ENCODE results near the gene ARL8A. TPM values are rescaled to one million over a fixed set of nuclear protein-coding genes. Genes with fewer than 3 reads are reported as not detected.
A peak's percentile ranks its signal among the peaks of the same experiment; 100 is the strongest.

Gene ARL8A
- total RNA-seq, 2 experiments from 2014 or later = 39.7 to 42.0 TPM

DNA sequence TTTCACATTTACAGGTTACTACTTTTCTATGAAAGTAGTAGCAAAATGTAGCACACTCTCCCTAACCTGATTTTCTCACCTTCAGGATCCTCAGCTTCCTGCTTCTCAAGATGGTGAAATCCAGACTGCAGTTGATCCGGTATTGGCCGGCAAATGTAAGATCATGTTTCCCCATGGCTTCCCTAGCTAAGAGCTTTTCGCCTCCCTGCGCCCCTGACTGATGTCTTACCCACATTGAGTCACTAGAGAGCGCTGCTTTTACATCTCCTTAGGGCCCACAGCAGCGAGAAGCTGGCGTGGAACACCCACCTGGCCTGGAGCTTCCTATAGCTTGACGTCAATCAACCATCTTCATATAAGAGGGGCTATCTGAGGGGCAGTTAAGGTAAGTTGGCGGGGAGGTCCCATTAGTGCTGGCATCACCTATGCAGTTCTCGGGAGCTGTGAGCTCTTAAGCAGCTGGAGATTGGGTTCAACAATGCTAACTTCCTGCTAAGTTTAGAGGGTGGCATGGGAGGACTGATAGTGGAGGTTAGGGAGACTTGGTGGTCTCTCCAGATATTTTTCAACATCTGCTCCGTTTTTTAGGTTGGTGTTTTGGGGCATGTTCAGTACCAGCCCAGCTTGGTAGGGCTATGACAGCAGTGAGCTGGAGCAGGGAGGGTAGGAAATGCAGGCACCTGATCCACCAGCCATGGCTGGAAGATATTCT, 10.4 kb upstream of the ARL8A start:
- DNase-seq (peak; percentile 74), ATAC-seq (peak; percentile 54)
- peaks cover 55% of the 10 kb centered on the region for H3K4me1 Mint-ChIP-seq (ENCODE audit: low read depth)
- peaks cover 78% of the 10 kb centered on the region for H3K36me3 Mint-ChIP-seq (ENCODE audit: low read depth)
- no peaks in the 10 kb centered on the region for H3K27me3 Mint-ChIP-seq (ENCODE audit: low read depth)
- ChIA-PET CTCF (interaction anchor here (0.7 to 3.4 kb wide), 20 partner anchors 8 to 259 kb away, joined by 3 to 31 read pairs (median 10); partner anchors contain the start of genes ARL8A, LGR6 and UBE2T), POLR2A (interaction anchor here (1.1 to 11.3 kb wide), 5 partner anchors 8 to 187 kb away, joined by 3 to 103 read pairs (median 5); partner anchors contain the start of genes ARL8A and UBE2T)
- peak overlapping the region; percentile 53 for H3K27ac Mint-ChIP-seq
- no peaks in the 10 kb centered on the region for H3K9me3 Mint-ChIP-seq (ENCODE audit: insufficient read depth)
- H3K4me3 Mint-ChIP-seq = peak overlapping the region; percentile 3

DNA sequence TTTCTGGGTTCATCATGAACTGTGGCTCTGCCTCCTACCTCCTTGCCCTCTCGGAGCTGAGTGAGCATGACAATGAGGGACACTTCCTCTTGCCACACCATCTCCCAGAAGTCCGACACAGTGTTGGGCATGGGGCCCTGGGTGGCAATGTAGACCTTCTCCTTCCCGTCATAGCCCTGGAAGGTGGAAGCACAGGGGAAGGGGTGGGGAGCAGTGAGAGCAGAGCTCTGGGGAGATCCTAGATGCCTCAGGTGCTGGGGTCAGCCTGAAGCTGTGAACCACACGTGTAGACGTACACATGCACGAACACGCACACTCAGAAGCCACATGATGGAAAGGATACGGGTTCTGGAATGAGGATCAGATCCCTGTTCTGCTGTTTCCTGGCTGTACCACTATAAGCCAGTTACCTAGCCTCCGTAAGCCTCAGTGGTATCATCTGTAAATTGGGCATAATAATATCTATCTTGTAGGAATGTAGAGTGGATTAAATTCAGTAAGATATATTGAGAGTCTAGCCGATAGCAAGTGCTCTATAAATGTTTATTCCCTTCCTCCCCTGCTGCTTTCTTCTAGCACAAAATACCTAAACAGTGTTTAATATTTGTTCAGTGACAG, 9.7 kb upstream of the ARL8A start:
- CTCF ChIA-PET = interaction anchor here (0.7 to 3.4 kb wide), 18 partner anchors 9 to 258 kb away, joined by 3 to 31 read pairs (median 13); partner anchors contain the start of genes ARL8A, LGR6 and UBE2T
- H3K4me3 Mint-ChIP-seq = no peak overlapping the region

DNA sequence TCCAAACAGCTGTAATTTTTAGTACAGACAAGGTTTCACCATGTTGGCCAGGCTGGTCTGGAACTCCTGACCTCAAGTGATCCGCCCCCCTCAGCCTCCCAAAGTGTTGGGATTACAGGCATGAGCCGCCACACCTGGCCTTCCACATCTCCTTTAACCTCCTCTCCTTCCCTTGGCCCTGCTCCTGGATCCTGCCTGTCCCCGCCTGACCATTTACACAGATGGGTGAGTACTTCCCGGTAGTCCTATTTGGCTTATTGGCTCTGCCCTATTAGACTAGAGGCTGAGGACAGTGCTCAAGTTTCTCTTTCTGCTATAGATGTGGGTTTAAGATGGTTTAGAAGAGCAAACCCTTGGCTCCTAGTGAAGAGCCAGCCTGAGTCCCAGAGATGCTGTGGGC, 8.7 kb upstream of the ARL8A start:
- Mint-ChIP-seq H3K36me3 (ENCODE audit: low read depth) (peaks cover 74% of the 10 kb centered on the region), H3K27ac (no peak overlapping the region), H3K9me3 (ENCODE audit: insufficient read depth) (no peaks in the 10 kb centered on the region), H3K4me1 (ENCODE audit: low read depth) (peaks cover 48% of the 10 kb centered on the region), H3K4me3 (no peak overlapping the region), H3K27me3 (ENCODE audit: low read depth) (no peaks in the 10 kb centered on the region)
- POLR2A ChIA-PET = interaction anchor here (0.7 to 2.1 kb wide), 2 partner anchors 9 to 13 kb away, joined by 3 to 9 read pairs; no protein-coding TSS in a partner anchor
- ATAC-seq = no peak
- CTCF ChIA-PET = interaction anchor here (2.2 to 3.4 kb wide), 3 partner anchors 36 to 163 kb away, joined by 14 to 28 read pairs (median 19); partner anchors contain the start of gene LGR6
- DNase-seq = no peak

More for the DNA sequence above, 9.7 kb upstream of the ARL8A start:
- ATAC-seq (no peak), DNase-seq (no peak)
- peaks cover 76% of the 10 kb centered on the region for H3K36me3 Mint-ChIP-seq (ENCODE audit: low read depth)
- H3K9me3 Mint-ChIP-seq (ENCODE audit: insufficient read depth) = no peaks in the 10 kb centered on the region
- H3K27me3 Mint-ChIP-seq (ENCODE audit: low read depth) = no peaks in the 10 kb centered on the region
- peaks cover 53% of the 10 kb centered on the region for H3K4me1 Mint-ChIP-seq (ENCODE audit: low read depth)
- peak overlapping the region; percentile 53 for H3K27ac Mint-ChIP-seq
- POLR2A ChIA-PET = interaction anchor here (1.1 to 11.3 kb wide), 5 partner anchors 8 to 188 kb away, joined by 3 to 103 read pairs (median 5); partner anchors contain the start of genes ARL8A and UBE2T

DNA sequence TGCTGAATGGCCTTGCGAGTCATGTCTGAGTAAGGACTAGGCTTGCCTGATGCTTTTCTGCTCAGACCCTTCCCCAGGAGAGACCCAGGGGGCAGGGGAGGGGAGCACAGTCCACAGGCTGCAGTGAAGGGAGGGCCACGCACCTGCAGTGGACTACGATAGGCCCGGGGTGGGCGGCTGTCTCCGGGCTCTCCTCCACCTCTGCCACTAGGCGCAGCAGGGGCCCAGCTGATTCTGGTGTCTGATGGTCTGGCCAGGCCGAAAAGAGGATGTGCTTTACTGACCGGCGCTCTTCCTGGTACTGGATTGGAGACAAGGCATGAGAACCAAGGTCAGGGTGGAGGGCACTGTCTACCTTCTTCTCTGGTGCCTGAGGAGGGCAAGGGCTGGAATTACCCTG, 7.9 kb upstream of the ARL8A start:
- Mint-ChIP-seq H3K27ac (no peak overlapping the region), H3K27me3 (ENCODE audit: low read depth) (no peaks in the 10 kb centered on the region), H3K4me1 (ENCODE audit: low read depth) (peaks cover 40% of the 10 kb centered on the region), H3K4me3 (no peak overlapping the region), H3K9me3 (ENCODE audit: insufficient read depth) (no peaks in the 10 kb centered on the region), H3K36me3 (ENCODE audit: low read depth) (peaks cover 75% of the 10 kb centered on the region)
- ChIA-PET POLR2A (interaction anchor here (0.7 kb wide), 1 partner anchor 10 kb away, joined by 3 read pairs; no protein-coding TSS in a partner anchor), CTCF (interaction anchor here (0.7 to 1.6 kb wide), 3 partner anchors 17 to 40 kb away, joined by 3 to 4 read pairs (median 3); no protein-coding TSS in a partner anchor)
- ATAC-seq = no peak
- no peak for DNase-seq

DNA sequence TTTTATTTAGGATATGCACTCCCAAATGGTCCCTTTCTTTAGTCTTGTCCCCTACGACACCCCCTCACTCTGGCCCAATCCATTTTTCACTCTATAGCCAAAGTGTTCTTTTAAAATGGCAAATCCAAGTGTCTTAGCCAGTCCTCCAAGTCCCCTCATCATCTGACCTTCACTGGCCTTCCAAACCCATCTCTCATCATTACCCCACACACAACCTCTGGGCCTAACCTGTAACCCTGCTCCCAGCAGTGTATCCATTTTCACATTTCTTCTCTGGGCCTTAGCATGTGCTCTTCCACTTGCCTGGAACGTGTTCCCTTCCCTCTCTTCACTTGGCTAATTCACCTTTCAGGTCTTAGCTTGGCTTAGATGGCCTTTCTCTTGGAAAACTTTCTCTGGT, 6.5 kb upstream of the ARL8A start:
- DNase-seq = no peak
- Mint-ChIP-seq H3K27ac (peak overlapping the region; percentile 67), H3K36me3 (ENCODE audit: low read depth) (peaks cover 70% of the 10 kb centered on the region), H3K4me3 (no peak overlapping the region), H3K9me3 (ENCODE audit: insufficient read depth) (no peaks in the 10 kb centered on the region), H3K4me1 (ENCODE audit: low read depth) (peaks cover 31% of the 10 kb centered on the region), H3K27me3 (ENCODE audit: low read depth) (no peaks in the 10 kb centered on the region)
- ChIA-PET CTCF (interaction anchor here (1.3 to 1.6 kb wide), 2 partner anchors 16 to 41 kb away, joined by 3 to 4 read pairs; no protein-coding TSS in a partner anchor), POLR2A (interaction anchor here (0.6 kb wide), 1 partner anchor 37 kb away, joined by 4 read pairs; no protein-coding TSS in a partner anchor)
- ATAC-seq = no peak

DNA sequence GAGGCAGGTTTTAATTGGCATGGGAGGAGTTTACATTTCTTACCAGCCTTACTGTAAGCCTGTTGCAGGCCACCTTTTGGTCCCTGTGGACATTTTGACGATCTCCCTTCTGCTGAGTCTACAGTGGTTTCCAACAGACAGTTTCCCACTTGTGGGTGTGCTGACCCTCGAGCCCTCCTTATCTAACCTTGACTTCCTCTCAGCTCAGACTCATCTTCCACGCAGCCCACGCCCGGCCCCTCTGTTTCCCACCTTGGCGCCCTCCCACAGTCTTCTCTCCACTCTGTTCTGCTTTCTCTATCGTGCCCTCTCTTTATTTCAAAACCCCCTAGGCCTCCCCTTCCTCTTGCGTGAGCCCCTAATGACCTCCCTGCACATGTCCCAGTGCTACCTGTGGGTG, 6.1 kb upstream of the ARL8A start:
- no peaks in the 10 kb centered on the region for H3K27me3 Mint-ChIP-seq (ENCODE audit: low read depth)
- H3K36me3 Mint-ChIP-seq (ENCODE audit: low read depth) = peaks cover 67% of the 10 kb centered on the region
- DNase-seq (no peak), ATAC-seq (no peak)
- peak overlapping the region; percentile 67 for H3K27ac Mint-ChIP-seq
- peaks cover 30% of the 10 kb centered on the region for H3K4me1 Mint-ChIP-seq (ENCODE audit: low read depth)
- POLR2A ChIA-PET = interaction anchor here (8.4 kb wide), 1 partner anchor 9 kb away, joined by 103 read pairs; the partner anchor contains the start of gene PTPN7
- CTCF ChIA-PET = interaction anchor here (1.0 kb wide), 1 partner anchor 34 kb away, joined by 3 read pairs; no protein-coding TSS in a partner anchor
- no peak overlapping the region for H3K4me3 Mint-ChIP-seq
- H3K9me3 Mint-ChIP-seq (ENCODE audit: insufficient read depth) = no peaks in the 10 kb centered on the region

DNA sequence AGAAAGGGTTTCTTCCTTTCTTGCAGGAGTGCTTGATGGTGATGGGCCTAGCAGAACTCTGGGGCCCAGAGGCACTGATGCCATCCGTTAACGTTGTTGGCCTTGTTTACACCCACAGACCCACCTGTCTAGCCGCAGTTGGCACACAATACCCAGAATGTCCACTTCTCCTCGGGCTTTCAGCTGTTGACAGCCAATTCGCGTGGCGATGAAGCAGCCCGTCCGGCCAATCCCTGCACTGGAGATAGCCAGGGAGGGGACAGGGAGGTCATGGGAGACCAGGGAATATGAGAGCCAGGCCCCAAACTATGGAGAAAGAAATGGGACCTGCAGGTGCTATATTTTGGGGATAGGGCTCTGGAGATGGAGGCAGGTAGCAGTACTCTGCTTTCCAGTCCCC, 5.7 kb upstream of the ARL8A start:
- DNase-seq = no peak
- no peak overlapping the region for H3K27ac Mint-ChIP-seq
- no peak for ATAC-seq
- peaks cover 65% of the 10 kb centered on the region for H3K36me3 Mint-ChIP-seq (ENCODE audit: low read depth)
- CTCF ChIA-PET = interaction anchor here (1.0 kb wide), 1 partner anchor 34 kb away, joined by 3 read pairs; no protein-coding TSS in a partner anchor
- H3K4me3 Mint-ChIP-seq = no peak overlapping the region
- H3K4me1 Mint-ChIP-seq (ENCODE audit: low read depth) = peaks cover 30% of the 10 kb centered on the region
- POLR2A ChIA-PET = interaction anchor here (8.4 kb wide), 1 partner anchor 9 kb away, joined by 103 read pairs; the partner anchor contains the start of gene PTPN7
- no peaks in the 10 kb centered on the region for H3K9me3 Mint-ChIP-seq (ENCODE audit: insufficient read depth)
- no peaks in the 10 kb centered on the region for H3K27me3 Mint-ChIP-seq (ENCODE audit: low read depth)

DNA sequence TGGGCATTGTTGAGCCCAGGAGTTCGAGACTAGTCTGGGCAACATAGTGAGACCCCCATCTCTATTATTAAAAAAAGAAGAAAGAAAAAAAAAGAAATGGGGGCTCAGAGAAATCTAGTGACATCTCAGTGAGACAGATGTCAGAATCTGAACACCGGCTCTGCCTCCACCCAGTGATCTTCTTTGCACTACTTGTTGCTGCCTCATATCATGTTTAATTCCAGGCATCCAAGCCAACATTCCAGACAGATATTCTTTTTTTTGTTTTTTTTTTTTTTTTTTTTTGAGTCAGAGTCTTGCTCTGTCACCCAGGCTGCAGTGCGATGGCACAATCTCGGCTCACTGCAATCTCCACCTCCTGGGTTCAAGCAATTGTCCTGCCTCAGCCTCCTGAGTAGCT, 5.0 kb upstream of the ARL8A start:
- peaks cover 59% of the 10 kb centered on the region for H3K36me3 Mint-ChIP-seq (ENCODE audit: low read depth)
- ATAC-seq (no peak), DNase-seq (no peak)
- POLR2A ChIA-PET = interaction anchor here (8.4 kb wide), 1 partner anchor 10 kb away, joined by 103 read pairs; the partner anchor contains the start of gene PTPN7
- no peaks in the 10 kb centered on the region for H3K9me3 Mint-ChIP-seq (ENCODE audit: insufficient read depth)
- CTCF ChIA-PET = interaction anchor here (1.0 kb wide), 1 partner anchor 35 kb away, joined by 3 read pairs; no protein-coding TSS in a partner anchor
- H3K27me3 Mint-ChIP-seq (ENCODE audit: low read depth) = no peaks in the 10 kb centered on the region
- H3K27ac Mint-ChIP-seq = no peak overlapping the region
- peaks cover 25% of the 10 kb centered on the region for H3K4me1 Mint-ChIP-seq (ENCODE audit: low read depth)
- no peak overlapping the region for H3K4me3 Mint-ChIP-seq

DNA sequence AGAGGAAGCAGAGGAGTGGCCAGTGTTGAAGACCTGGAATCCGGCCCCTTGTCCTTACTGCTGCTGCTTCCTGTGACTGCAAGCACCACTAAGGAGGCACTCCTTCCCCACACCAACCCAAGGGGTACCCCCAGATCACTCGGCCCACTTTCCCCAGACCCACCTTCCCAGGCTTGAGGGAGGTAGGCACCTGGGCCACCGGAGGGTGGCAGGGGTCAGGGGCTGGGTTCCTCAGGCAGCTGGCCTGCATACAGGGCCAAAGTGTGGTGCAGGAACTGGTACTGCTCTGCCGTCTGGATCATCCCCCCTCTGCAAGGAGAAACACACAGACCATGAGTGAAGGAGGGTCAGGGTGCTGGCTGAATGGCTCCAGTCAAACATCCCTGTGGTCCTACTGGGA, 3.9 kb upstream of the ARL8A start:
- DNase-seq (no peak), ATAC-seq (no peak)
- Mint-ChIP-seq H3K27ac (peak overlapping the region; percentile 74), H3K9me3 (ENCODE audit: insufficient read depth) (no peaks in the 10 kb centered on the region), H3K27me3 (ENCODE audit: low read depth) (no peaks in the 10 kb centered on the region), H3K4me3 (no peak overlapping the region), H3K36me3 (ENCODE audit: low read depth) (peaks cover 55% of the 10 kb centered on the region), H3K4me1 (ENCODE audit: low read depth) (peaks cover 25% of the 10 kb centered on the region)
- ChIA-PET POLR2A (interaction anchor here (1.5 to 8.4 kb wide), 2 partner anchors 11 to 17 kb away, joined by 3 to 103 read pairs; partner anchors contain the start of gene PTPN7), CTCF (interaction anchor here (0.9 to 6.4 kb wide), 3 partner anchors 13 to 22 kb away, joined by 3 to 39 read pairs (median 16); partner anchors contain the start of gene PTPN7)

DNA sequence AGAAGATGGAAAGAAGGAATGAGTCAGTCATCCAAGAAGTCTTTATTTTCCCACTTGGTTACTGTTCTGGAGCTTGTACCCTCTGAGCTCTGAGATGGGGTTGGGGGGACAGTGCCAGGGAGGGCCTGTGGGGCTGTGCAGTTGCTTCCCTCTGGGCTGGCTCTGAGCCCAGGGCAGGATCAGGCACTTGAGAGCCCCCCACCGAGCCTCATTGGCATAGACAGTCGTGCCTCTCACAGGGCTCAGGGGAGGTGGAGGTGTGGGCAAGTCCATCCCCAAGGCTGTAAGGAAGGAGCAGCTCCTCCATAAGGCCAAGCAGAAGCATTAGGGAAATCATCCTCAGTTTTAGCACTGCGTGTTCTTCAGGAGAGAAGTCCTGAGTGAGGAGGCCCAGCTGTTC, 2.5 kb upstream of the ARL8A start:
- no peaks in the 10 kb centered on the region for H3K9me3 Mint-ChIP-seq (ENCODE audit: insufficient read depth)
- H3K4me1 Mint-ChIP-seq (ENCODE audit: low read depth) = peaks cover 37% of the 10 kb centered on the region
- ATAC-seq = no peak
- ChIA-PET POLR2A (interaction anchor here (8.4 kb wide), 1 partner anchor 12 kb away, joined by 103 read pairs; the partner anchor contains the start of gene PTPN7), CTCF (interaction anchor here (1.6 to 6.4 kb wide), 3 partner anchors 9 to 14 kb away, joined by 4 to 39 read pairs (median 16); partner anchors contain the start of gene PTPN7)
- H3K4me3 Mint-ChIP-seq = no peak overlapping the region
- peaks cover 42% of the 10 kb centered on the region for H3K36me3 Mint-ChIP-seq (ENCODE audit: low read depth)
- no peak for DNase-seq
- H3K27me3 Mint-ChIP-seq (ENCODE audit: low read depth) = no peaks in the 10 kb centered on the region
- H3K27ac Mint-ChIP-seq = no peak overlapping the region

DNA sequence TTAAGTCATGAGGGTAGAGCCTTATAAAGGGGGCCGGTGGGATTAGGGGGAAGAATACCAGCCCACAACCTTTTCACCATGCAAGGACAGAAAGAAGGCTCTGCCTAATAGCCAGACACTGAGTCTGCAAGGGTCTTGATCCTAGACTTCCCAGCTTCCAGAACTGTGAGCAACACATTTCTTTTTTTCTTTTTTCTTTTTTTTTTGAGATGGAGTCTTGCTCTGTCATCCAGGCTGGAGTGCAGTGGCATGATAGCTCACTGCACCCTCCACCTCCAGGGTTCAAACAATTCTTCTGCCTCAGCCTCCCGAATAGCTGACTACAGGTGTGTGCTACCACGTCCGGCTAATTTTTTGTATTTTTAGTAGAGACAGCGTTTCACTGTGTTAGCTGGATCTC, 1.7 kb upstream of the ARL8A start:
- H3K4me1 Mint-ChIP-seq (ENCODE audit: low read depth) = peaks cover 36% of the 10 kb centered on the region
- no peaks in the 10 kb centered on the region for H3K27me3 Mint-ChIP-seq (ENCODE audit: low read depth)
- ATAC-seq (no peak), DNase-seq (no peak)
- ChIA-PET POLR2A (interaction anchor here (0.8 to 8.4 kb wide), 2 partner anchors 11 to 13 kb away, joined by 3 to 103 read pairs; partner anchors contain the start of gene PTPN7), CTCF (interaction anchor here (1.6 to 6.4 kb wide), 3 partner anchors 10 to 15 kb away, joined by 4 to 39 read pairs (median 16); partner anchors contain the start of gene PTPN7)
- no peak overlapping the region for H3K4me3 Mint-ChIP-seq
- peaks cover 39% of the 10 kb centered on the region for H3K36me3 Mint-ChIP-seq (ENCODE audit: low read depth)
- peak overlapping the region; percentile 43 for H3K27ac Mint-ChIP-seq
- H3K9me3 Mint-ChIP-seq (ENCODE audit: insufficient read depth) = no peaks in the 10 kb centered on the region

Measured in activated CD8-positive, alpha-beta T cell treated with anti-CD3 and anti-CD28 coated beads, Interleukin-2, amount 10 ng/mL, durations not matched to agents 7 days and 5 days (primary cell).